GM18508 (cell line): Measurements from ENCODE around the gene KCNA10.
"Not testable (repeated sequence)": the region's sequence is repeated elsewhere in the genome, so short reads cannot be mapped to it uniquely, and the experiment has no call there.

ENCODE experiments used
- ATAC-seq: cut with Tn5 transposase; IDR thresholded peaks from one replicate; pipeline ENCODE4 v1.9.1; 2021; ENCODE audit warnings: moderate number of reproducible peaks; ENCODE audit not compliant: insufficient read depth, unreplicated experiment

KCNA10 gene

DNA sequence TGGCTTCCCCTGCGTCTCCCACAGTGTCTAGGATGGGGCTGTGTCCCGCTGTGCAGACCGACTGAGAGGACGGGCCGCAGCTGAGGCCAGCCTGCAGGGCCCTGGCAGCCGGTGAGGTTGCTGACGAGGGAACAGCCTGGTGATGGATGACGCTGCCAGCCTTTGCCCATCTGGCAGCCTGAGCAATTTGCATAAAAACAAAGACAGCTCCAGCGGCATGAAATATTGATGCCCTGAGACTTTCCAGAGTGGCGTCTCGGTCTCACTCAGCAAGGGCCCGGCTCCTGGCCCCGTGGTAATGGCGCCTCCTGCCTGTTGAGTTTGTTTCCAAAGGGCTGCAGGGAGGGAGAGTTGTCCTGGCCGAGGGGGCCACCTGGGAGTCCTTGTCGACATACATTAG is 19.1 kb upstream of the KCNA10 start:
- no peak for ATAC-seq

DNA sequence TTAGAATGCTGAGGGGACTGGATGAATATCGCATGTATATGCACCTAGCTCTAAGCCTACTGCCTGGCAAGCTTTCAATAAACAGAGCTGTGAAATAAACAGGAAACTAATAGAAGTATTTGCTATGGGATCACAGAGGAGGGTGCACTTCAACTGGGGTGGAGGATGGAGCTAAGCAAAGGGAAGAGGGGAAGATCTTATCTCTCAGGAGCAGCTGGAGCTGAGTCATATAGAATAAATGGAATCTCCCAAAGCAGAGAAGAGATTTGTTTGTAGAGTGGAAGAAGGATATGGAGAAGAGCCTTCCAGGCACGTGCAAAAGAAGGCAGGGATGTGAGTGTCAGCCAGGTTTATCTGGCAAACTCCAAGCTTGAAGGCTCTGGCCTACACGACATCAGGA is 17.0 kb upstream of the KCNA10 start:
- ATAC-seq, result no peak

GRCh38 chr1:110533230-110533629 is 14.3 kb upstream of the KCNA10 start:
- ATAC-seq, result no peak

DNA sequence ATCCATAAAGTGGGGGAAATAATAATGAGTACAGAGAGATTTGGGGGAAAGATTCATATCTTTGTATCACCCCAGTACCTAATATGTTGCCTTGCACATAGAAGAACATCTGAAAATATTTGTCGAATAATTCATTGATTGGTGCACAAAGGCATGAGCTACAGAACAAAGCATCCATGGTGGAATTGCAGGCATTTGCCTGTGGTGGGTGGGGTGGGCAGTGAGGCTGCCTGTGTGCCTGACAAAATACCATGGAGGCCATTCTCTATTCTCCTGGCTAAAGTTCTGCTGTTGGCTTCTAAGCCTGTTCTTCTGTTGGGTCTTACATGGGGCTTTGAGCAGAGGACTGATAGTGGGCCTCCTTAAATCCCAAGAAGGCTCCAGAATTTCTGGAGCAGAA is 10.0 kb upstream of the KCNA10 start:
- no peak for ATAC-seq

DNA sequence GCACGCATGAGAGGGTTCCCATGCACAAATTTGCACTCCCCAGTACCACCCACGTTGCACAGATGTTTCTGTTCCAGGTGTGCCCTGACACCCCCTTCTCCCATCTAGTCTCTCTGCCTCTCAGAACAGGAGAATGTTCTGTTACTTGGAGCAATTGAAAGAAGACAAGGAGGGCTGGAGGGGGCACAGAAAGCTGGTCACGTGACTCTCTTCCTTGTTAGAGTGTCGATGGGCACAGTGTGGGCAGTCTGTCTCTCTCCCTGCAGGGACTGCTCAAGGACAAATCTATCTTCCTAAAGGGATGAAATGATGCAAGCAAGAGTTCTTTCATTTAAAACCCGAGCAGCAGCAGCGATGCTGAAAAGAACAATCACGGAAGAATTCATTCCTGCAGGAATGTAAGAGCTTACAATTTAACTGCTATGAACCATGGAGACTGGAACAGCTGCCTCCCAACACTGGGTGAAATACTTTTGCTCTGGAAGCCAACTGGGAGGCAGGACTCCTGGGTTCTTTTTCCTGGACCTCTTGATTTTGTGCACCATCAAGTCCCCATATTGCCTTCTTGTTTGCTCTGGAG is 7.3 kb upstream of the KCNA10 start:
- no peak for ATAC-seq

DNA sequence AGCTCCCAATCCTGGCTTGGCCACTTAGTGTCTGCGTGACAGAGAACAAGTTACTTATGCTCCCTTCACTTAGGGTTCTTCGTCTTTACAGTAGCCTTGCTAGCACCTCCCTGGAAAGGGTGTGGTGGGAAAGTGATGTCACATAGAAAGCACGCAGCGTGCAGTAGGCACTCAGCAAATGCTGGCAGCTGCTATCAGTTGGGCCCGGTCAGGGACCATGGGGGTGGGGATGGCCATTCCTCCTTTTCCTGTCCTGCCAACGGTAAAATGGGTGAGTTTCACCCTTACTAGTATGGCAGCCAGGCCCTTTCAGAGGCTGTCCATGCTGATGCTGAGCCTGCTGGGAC is 6.2 kb upstream of the KCNA10 start:
- no peak for ATAC-seq

GRCh38 chr1:110524311-110525248 is 5.6 kb upstream of the KCNA10 start:
- ATAC-seq, result no peak

DNA sequence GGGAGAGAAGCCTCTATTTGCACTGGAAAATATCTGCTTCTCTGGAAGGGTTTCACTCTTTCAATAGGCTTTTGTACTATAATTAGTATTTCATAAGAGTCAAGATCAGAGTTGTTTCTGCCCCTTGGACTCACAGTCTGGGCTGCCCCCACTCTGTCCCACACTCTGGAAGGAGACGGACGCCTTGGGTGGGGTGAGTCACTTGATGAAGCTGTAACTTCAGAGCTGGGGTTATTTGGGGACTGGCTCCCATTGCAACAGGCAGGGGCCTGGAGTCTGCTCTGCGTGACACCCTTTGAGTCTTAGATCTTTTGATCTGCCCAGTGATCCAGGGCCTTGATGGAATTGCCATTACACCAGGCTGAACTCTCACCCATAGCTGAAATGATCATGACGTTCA is 4.0 kb upstream of the KCNA10 start:
- no peak for ATAC-seq

DNA sequence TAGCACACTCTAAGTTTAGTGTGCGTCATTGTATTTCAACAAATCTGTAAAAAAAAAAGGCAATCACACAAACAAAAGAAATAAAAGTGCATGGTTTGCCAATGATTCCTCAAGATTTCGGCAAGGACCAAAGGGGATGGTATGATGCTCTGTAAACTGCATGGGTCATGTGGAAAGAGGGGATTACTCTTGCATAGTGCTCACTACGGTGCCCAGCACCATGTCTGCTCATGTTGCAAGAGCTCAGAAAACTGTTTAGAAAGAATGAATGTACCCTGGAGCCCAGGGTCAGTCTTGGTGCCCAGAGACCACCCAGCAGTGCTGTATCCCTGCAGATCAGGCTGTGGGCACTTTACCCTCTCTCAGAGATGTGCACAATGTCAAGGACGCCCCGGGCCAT is 3.6 kb upstream of the KCNA10 start:
- ATAC-seq, result no peak

- no peak for ATAC-seq
These were observed 1.9 kb upstream of the KCNA10 start for GRCh38 chr1:110520827-110521226.

GRCh38 chr1:110515891-110516290 is 3.1 kb downstream of the KCNA10 start:
- ATAC-seq, result no peak

DNA sequence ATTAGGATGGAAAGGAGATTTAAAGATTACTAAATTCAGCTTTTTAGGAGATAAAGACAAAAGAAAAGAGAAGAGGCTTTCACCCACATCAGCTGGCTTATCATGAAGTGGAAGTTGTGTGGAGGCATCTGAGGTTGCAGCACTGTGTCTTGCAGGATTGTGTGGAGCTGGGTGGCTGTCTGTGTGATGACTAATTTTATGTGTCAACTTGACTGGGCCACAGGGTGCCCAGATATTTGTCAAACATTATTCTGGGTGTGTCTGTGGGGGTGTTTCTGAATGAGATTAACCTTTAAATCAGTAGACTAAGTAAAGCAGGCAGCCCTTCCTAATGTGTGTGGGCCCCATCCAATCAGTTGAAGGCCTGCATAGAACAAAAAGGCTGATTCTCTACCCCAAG is 3.9 kb downstream of the KCNA10 start:
- no peak for ATAC-seq

GRCh38 chr1:110513511-110513910 is 5.5 kb downstream of the KCNA10 start:
- no peak for ATAC-seq

- ATAC-seq, result no peak
These were observed 7.5 kb downstream of the KCNA10 start for GRCh38 chr1:110511436-110511835.

GRCh38 chr1:110510921-110511320 is 8.1 kb downstream of the KCNA10 start:
- ATAC-seq, result not testable (repeated sequence)

- no peak for ATAC-seq
These were observed 9.3 kb downstream of the KCNA10 start for GRCh38 chr1:110509655-110510054.

- no peak for ATAC-seq
These were observed 10.7 kb downstream of the KCNA10 start for GRCh38 chr1:110508028-110508940.

- ATAC-seq, result no peak
These were observed 12.4 kb downstream of the KCNA10 start for GRCh38 chr1:110506541-110506940.

GRCh38 chr1:110505596-110505995 is 13.4 kb downstream of the KCNA10 start:
- no peak for ATAC-seq

DNA sequence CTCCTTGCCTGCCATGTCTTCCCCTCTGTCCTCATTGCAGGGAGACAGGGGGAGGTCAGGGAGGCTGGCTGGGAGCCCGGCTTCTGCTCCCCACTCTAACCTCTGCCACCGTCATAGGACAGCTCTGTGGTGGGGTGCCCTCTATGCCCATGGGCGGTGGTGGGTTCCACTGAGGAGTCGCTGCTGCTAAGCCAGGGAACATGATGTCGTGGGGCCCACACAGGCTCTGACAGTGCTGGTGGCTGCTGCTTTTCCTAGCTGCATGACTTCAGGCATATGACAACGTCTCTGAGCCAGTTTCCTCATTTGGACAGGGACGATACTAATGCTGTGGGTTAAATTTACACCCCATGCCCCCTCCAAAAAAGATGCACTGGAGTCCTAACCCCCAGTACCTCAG is 14.7 kb downstream of the KCNA10 start:
- ATAC-seq, result no peak

DNA sequence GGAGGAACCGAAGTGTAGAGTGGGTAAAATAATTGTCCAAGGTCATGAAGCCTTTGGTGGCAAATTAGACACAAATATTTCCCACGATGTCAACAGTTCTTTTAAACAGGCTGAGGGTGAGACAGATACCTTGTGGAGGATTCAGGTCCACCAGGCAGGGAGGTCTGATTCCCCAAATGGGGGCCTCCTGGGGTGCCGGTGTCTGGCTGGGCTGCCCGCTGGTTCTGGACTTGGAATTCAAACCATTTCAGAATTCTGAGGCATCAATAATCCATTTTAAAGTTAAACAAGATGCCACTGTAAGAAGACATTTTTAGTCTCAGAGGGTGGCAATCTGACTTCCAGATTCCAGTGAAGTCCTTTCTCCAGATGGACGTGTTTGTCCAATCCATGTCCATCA is 15.5 kb downstream of the KCNA10 start:
- ATAC-seq, result no peak
